Smooth muscle cell (in vitro differentiated cells): ENCODE measurements around the gene PTH. TPM values are rescaled to one million over a fixed set of nuclear protein-coding genes. Genes with fewer than 3 reads are reported as not detected.

Experiments used
- DNase-seq: peaks from one replicate; lab custom pipeline; 2025; ENCODE audit not compliant: unreplicated experiment; lab: John Stamatoyannopoulos, UW
- H2AFZ ChIP-seq: fragments of 200-600 bp; sonication (generic); 2 replicates; pipeline ENCODE4 v1.6.0; 2016; ENCODE audit warnings: antibody characterized with exemption, low read depth, mild to moderate bottlenecking
- H3F3A ChIP-seq: fragments of 200-600 bp; sonication (generic); 2 replicates; pipeline ENCODE4 v1.6.0; 2017; ENCODE audit warnings: antibody characterized with exemption, low read depth
- H3K27ac ChIP-seq: fragments of 200-600 bp; sonication (generic); 2 replicates; pipeline ENCODE4 v1.5.1; 2016; ENCODE audit warnings: low read depth, mild to moderate bottlenecking
- H3K27me3 ChIP-seq: fragments of 200-600 bp; sonication (generic); 2 replicates; pipeline ENCODE4 v1.6.1; 2016; ENCODE audit warnings: low read depth, mild to moderate bottlenecking
- H3K36me3 ChIP-seq: fragments of 200-600 bp; sonication (generic); 2 replicates; pipeline ENCODE4 v1.5.1; 2016; ENCODE audit warnings: low read depth
- H3K4me1 ChIP-seq: fragments of 200-600 bp; sonication (generic); 2 replicates; pipeline ENCODE4 v1.5.1; 2016; ENCODE audit warnings: low read depth
- H3K4me2 ChIP-seq: fragments of 200-600 bp; sonication (generic); 2 replicates; pipeline ENCODE4 v1.6.0; 2016; ENCODE audit warnings: mild to moderate bottlenecking
- H3K4me3 ChIP-seq: fragments of 200-600 bp; sonication (generic); 2 replicates; pipeline ENCODE4 v1.5.1; 2016; ENCODE audit warnings: mild to moderate bottlenecking
- H3K79me2 ChIP-seq: fragments of 200-600 bp; sonication (generic); 2 replicates; pipeline ENCODE4 v1.6.0; 2016; ENCODE audit warnings: low read depth, mild to moderate bottlenecking
- H3K9ac ChIP-seq: fragments of 200-600 bp; sonication (generic); 2 replicates; pipeline ENCODE4 v1.6.0; 2016; ENCODE audit warnings: low read depth
- H3K9me3 ChIP-seq: fragments of 200-600 bp; sonication (generic); replicated peaks from 2 replicates; pipeline ENCODE4 v1.5.1; 2016; ENCODE audit warnings: low read depth
- H4K20me1 ChIP-seq: fragments of 200-600 bp; sonication (generic); 2 replicates; pipeline ENCODE4 v1.6.0; 2016; ENCODE audit warnings: low read depth
- CTCF ChIP-seq: fragments of 200-600 bp; sonication (generic); IDR thresholded peaks from 2 replicates; pipeline ENCODE4 v1.5.1; 2017; ENCODE audit warnings: borderline replicate concordance, mild to moderate bottlenecking, antibody characterized with exemption; ENCODE audit not compliant: insufficient read depth, poor library complexity, severe bottlenecking
- WGBS: methylation state at CpG from one replicate; pipeline ENCODE4 v1.1.7; 2016; ENCODE audit warnings: low lambda C conversion rate; 5-methylcytosine and 5-hydroxymethylcytosine counted together
- polyA plus RNA-seq: library from polyadenylated mRNA; unstranded; fragments of >200 nt; fragmentation: Nextera tagmentation; extraction: Ambion mirVana; gene quantifications from 2 replicates; pipeline ENCODE4 v1.2.1, GENCODE V29; 2016
- total RNA-seq: library from RNA; depleted of rRNA; stranded (reverse); fragments of >200 nt; gene quantifications from 2 replicates; pipeline ENCODE4 v1.2.3, GENCODE V29; 2014

PTH gene
- total and polyA plus RNA-seq, 2 experiments from 2014 or later = not detected

GRCh38 chr11:13487661-13488030, 8.2 kb downstream of the PTH start:
- DNase-seq = no peak
- WGBS = 45% methylated on average over 5 of the region's 5 CpGs
- Histone ChIP-seq H2AFZ (peak overlapping the region; percentile 69), H3K27me3 (no peaks in the 10 kb centered on the region), H3K4me2 (peak overlapping the region; percentile 37), H3F3A (no peaks in the 10 kb centered on the region), H3K4me3 (peak overlapping the region; percentile 24), H3K9ac (no peak overlapping the region), H4K20me1 (no peaks in the 10 kb centered on the region), H3K79me2 (no peaks in the 10 kb centered on the region), H3K36me3 (no peaks in the 10 kb centered on the region), H3K27ac (no peak overlapping the region), H3K4me1 (no peaks in the 10 kb centered on the region), H3K9me3 (no peaks in the 10 kb centered on the region)
- TF ChIP-seq CTCF = peak; percentile 14

- TF ChIP-seq CTCF = peak; percentile 40
- H4K20me1 ChIP-seq = no peaks in the 10 kb centered on the region
- no peaks in the 10 kb centered on the region for H3K27me3 ChIP-seq
- no peak overlapping the region for H3K9ac ChIP-seq
- peak overlapping the region; percentile 24 for H3K4me3 ChIP-seq
- H3K4me1 ChIP-seq = no peaks in the 10 kb centered on the region
- no peaks in the 10 kb centered on the region for H3K79me2 ChIP-seq
- no peak for DNase-seq
- peak overlapping the region; percentile 37 for H3K4me2 ChIP-seq
- 67% methylated on average over 19 of the region's 26 CpGs for WGBS
- H3K27ac ChIP-seq = no peak overlapping the region
- H3F3A ChIP-seq = no peaks in the 10 kb centered on the region
- H3K9me3 ChIP-seq = no peaks in the 10 kb centered on the region
- H3K36me3 ChIP-seq = no peaks in the 10 kb centered on the region
- peak overlapping the region; percentile 69 for H2AFZ ChIP-seq
Measured at GRCh38 chr11:13486926-13487660, 8.7 kb downstream of the PTH start.

GRCh38 chr11:13480198-13480597, 15.6 kb downstream of the PTH start:
- Histone ChIP-seq H3K36me3 (no peaks in the 10 kb centered on the region), H3K4me3 (no peak overlapping the region), H3F3A (no peaks in the 10 kb centered on the region), H2AFZ (no peak overlapping the region), H3K9ac (no peak overlapping the region), H4K20me1 (no peaks in the 10 kb centered on the region), H3K4me2 (no peak overlapping the region), H3K27me3 (no peaks in the 10 kb centered on the region), H3K9me3 (no peaks in the 10 kb centered on the region), H3K27ac (no peak overlapping the region), H3K4me1 (no peaks in the 10 kb centered on the region), H3K79me2 (no peaks in the 10 kb centered on the region)
- 93% methylated on average over 9 of the region's 9 CpGs for WGBS
- DNase-seq = no peak
- no peak for TF ChIP-seq CTCF

GRCh38 chr11:13479688-13480087, 16.1 kb downstream of the PTH start:
- no peak overlapping the region for H3K4me2 ChIP-seq
- H3K9ac ChIP-seq = no peak overlapping the region
- H4K20me1 ChIP-seq = no peaks in the 10 kb centered on the region
- no peaks in the 10 kb centered on the region for H3F3A ChIP-seq
- H3K9me3 ChIP-seq = no peaks in the 10 kb centered on the region
- no peaks in the 10 kb centered on the region for H3K4me1 ChIP-seq
- no peak overlapping the region for H3K27ac ChIP-seq
- no peaks in the 10 kb centered on the region for H3K79me2 ChIP-seq
- 90% methylated on average over 3 of the region's 3 CpGs for WGBS
- TF ChIP-seq CTCF = no peak
- no peak for DNase-seq
- no peaks in the 10 kb centered on the region for H3K27me3 ChIP-seq
- no peak overlapping the region for H2AFZ ChIP-seq
- no peak overlapping the region for H3K4me3 ChIP-seq
- no peaks in the 10 kb centered on the region for H3K36me3 ChIP-seq
